Natural killer cell (primary cell): ENCODE results near the gene JAK3. TPM values are rescaled to one million over a fixed set of nuclear protein-coding genes. Genes with fewer than 3 reads are reported as not detected.
A peak's percentile ranks its signal among the peaks of the same experiment; 100 is the strongest.
"Not testable (repeated sequence)": the region's sequence is repeated elsewhere in the genome, so short reads cannot be mapped to it uniquely, and the experiment has no call there.

Experiments
- ATAC-seq, 3 donors: fragments of 150-1000 bp in 2 of 3; fragments of 200-7000 bp in 1 of 3; cut with Tn5 transposase; 1 replicate in 1 of 3; 2 replicates in 2 of 3; pipeline ENCODE4 v1.10.0; 2021; ENCODE audit warnings: mild to moderate bottlenecking in 2 of 3, moderate library complexity in 2 of 3
- DNase-seq, 2 donors: peaks; one replicate each; pipeline versions ENCODE4 v3.0.0 to v3.0.0-alpha.2; 2013 to 2021; ENCODE audit warnings: mixed read lengths in 1 of 2
- H3K27ac ChIP-seq: one replicate; pipeline ENCODE4 v1.5.1; 2013; ENCODE audit warnings: mild to moderate bottlenecking, low read length
- H3K27me3 ChIP-seq: one replicate; pipeline ENCODE4 v1.6.1; 2013; ENCODE audit warnings: low read length; ENCODE audit not compliant: control insufficient read depth, insufficient read depth
- H3K36me3 ChIP-seq: one replicate; pipeline ENCODE4 v1.6.1; 2013; ENCODE audit warnings: low read length; ENCODE audit not compliant: control insufficient read depth, insufficient read depth
- H3K4me1 ChIP-seq: one replicate; pipeline ENCODE4 v1.6.1; 2013; ENCODE audit warnings: low read length; ENCODE audit not compliant: control insufficient read depth, insufficient read depth
- H3K4me3 ChIP-seq: one replicate; pipeline ENCODE4 v1.5.1; 2013; ENCODE audit warnings: low read length
- H3K9me3 ChIP-seq: one replicate; pipeline ENCODE4 v1.6.1; 2013; ENCODE audit warnings: low read length; ENCODE audit not compliant: control insufficient read depth, insufficient read depth
- H3K27ac Mint-ChIP-seq, 2 donors: one replicate each; pipeline ENCODE4 v1.8.0; 2022; ENCODE audit warnings: mild to moderate bottlenecking in 2 of 2, mixed read lengths in 2 of 2, moderate library complexity in 1 of 2
- H3K27me3 Mint-ChIP-seq, 2 donors: one replicate each; pipeline ENCODE4 v1.8.0; 2022; ENCODE audit warnings: low read depth in 2 of 2, mixed read lengths in 2 of 2
- H3K36me3 Mint-ChIP-seq: one replicate; pipeline ENCODE4 v1.8.0; 2022; ENCODE audit warnings: mixed read lengths
- H3K4me1 Mint-ChIP-seq, 2 donors: one replicate each; pipeline ENCODE4 v1.8.0; 2022; ENCODE audit warnings: mixed read lengths in 2 of 2
- H3K4me3 Mint-ChIP-seq: one replicate; pipeline ENCODE4 v1.8.0; 2022; ENCODE audit warnings: mild to moderate bottlenecking, moderate library complexity, mixed read lengths
- H3K9me3 Mint-ChIP-seq, 2 donors: one replicate each; pipeline ENCODE4 v1.8.0; 2022; ENCODE audit warnings: mixed read lengths in 2 of 2
- WGBS: methylation state at CpG from one replicate; pipeline ENCODE4 v1.1.7; 2013; ENCODE audit warnings: missing lambda C conversion rate; ENCODE audit not compliant: insufficient coverage; 5-methylcytosine and 5-hydroxymethylcytosine counted together
- intact Hi-C: fragments of 100-400 bp; cut with micrococcal nuclease; formaldehyde crosslinking; loops from one replicate; pipeline ENCODE4 v1.14.2; 2022
- total RNA-seq, 4 donors: library from RNA; stranded (reverse); fragments of 120-200 nt in 1 of 4; gene quantifications; one replicate each; pipeline versions ENCODE4 v1.2.3 to v1.2.4, GENCODE V29; 2013 to 2022
- TF ChIP-seq, protein P1 (sequence below): fragments of 200-600 bp; IDR thresholded peaks from one replicate; pipeline ENCODE4 v1.8.0; 2022; ENCODE audit warnings: antibody characterized with exemption

JAK3 gene
- total RNA-seq, 3 donors from 2014 or later (not counting 1 experiment from before 2014, with no cell fraction given) = 72.1 to 105 (median 96.1) TPM

DNA sequence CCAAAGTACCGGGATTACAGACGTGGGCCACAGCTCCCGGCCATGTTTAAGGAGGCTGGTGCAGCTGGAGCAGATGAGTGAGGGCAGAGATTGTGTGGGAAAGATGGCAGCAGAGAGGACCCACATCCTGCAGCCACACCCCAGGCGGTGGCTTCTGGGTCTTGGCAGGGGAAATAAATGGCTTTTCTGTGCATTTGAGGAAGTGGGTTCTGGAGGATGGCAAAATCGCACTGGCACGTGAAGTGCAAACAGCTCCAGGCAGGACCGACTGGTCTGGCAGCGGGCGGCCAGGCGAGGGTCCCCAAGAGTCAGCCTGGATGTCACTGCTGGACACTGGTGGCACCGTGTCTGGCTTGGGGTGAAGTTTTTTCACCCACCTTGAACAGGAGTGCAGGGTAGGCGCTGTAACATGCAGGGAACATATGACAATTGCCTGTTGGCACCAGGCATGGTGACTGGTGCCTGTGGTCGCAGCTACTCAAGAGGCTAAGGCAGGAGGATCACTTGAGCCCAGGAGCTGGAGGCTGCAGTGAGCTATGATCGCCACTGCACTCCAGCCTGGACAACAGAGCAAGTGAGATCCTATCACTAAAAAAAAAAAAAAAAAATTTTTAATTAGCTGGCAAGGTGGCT lies 44.4 kb downstream of the JAK3 start:
- intact Hi-C loops = no loop called here
- Mint-ChIP-seq H3K36me3 (no peaks in the 10 kb centered on the region), H3K27me3 (peaks cover 0 to 3% of the 10 kb centered on the region in 2 donors), H3K4me1 (peaks cover 12 to 17% of the 10 kb centered on the region in 2 donors), H3K9me3 (no peaks in the 10 kb centered on the region), H3K4me3 (peak overlapping the region; percentile 45), H3K27ac (peak overlapping the region in 1 of 2 donors; percentile 66)
- peak in 2 of 3 donors; percentile 24 to 43 for ATAC-seq
- Histone ChIP-seq H3K27me3 (no peaks in the 10 kb centered on the region), H3K27ac (no peak overlapping the region), H3K4me1 (peaks cover 26% of the 10 kb centered on the region), H3K4me3 (no peak overlapping the region), H3K9me3 (no peaks in the 10 kb centered on the region), H3K36me3 (no peaks in the 10 kb centered on the region)
- peak in 1 of 2 donors; percentile 66 for DNase-seq
- whole genome bisulfite sequencing = 13% methylated on average over 14 of the region's 14 CpGs
- TF ChIP-seq, protein P1, sequence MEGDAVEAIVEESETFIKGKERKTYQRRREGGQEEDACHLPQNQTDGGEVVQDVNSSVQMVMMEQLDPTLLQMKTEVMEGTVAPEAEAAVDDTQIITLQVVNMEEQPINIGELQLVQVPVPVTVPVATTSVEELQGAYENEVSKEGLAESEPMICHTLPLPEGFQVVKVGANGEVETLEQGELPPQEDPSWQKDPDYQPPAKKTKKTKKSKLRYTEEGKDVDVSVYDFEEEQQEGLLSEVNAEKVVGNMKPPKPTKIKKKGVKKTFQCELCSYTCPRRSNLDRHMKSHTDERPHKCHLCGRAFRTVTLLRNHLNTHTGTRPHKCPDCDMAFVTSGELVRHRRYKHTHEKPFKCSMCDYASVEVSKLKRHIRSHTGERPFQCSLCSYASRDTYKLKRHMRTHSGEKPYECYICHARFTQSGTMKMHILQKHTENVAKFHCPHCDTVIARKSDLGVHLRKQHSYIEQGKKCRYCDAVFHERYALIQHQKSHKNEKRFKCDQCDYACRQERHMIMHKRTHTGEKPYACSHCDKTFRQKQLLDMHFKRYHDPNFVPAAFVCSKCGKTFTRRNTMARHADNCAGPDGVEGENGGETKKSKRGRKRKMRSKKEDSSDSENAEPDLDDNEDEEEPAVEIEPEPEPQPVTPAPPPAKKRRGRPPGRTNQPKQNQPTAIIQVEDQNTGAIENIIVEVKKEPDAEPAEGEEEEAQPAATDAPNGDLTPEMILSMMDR = no peak

DNA sequence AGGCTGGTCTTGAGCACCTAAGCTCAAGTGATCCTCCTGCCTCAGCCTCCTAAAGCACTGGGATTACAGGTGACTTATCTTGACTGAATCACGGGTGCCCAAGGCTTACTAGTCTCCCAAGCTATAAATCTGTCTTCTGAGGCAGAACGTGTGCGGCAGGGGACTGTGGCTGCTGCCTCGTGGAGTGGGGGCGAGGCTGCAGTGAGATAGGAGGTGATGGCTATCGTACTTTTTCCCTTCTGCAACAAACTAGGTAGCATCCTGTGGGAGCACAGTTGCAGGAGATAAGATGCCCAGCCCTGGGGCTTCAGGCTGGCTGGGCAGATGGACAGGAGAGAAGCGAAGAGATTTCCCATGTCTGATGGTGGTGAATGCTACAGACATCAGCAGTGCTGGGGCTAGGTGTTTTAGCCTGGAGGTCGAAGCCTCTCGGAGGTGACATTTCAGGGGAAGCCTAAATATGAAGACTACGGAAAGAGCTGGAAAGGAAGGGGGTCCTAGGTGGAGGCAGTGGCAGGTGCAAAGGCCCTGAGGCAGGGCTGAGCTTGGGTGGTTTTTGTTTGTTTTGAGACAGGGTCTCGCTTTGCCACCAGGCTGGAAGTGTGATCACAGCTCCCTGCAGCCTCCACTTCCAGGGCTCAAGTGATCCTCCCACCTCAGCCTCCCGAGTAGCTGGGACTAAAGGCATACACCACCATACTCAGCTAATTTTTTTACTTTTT lies 45.5 kb downstream of the JAK3 start:
- intact Hi-C loops = no loop called here
- Histone ChIP-seq H3K36me3 (no peaks in the 10 kb centered on the region), H3K27ac (no peak overlapping the region), H3K4me1 (peaks cover 20% of the 10 kb centered on the region), H3K4me3 (no peak overlapping the region), H3K9me3 (no peaks in the 10 kb centered on the region), H3K27me3 (no peaks in the 10 kb centered on the region)
- Mint-ChIP-seq H3K4me3 (no peak overlapping the region), H3K4me1 (peaks cover 12% of the 10 kb centered on the region in 2 donors), H3K27me3 (peaks cover 0 to 3% of the 10 kb centered on the region in 2 donors), H3K36me3 (no peaks in the 10 kb centered on the region), H3K9me3 (no peaks in the 10 kb centered on the region), H3K27ac (no peak overlapping the region)
- TF ChIP-seq, protein P1 = no peak
- DNase-seq (no peak), ATAC-seq (no peak)
- 71% methylated on average over 12 of the region's 12 CpGs for WGBS

DNA sequence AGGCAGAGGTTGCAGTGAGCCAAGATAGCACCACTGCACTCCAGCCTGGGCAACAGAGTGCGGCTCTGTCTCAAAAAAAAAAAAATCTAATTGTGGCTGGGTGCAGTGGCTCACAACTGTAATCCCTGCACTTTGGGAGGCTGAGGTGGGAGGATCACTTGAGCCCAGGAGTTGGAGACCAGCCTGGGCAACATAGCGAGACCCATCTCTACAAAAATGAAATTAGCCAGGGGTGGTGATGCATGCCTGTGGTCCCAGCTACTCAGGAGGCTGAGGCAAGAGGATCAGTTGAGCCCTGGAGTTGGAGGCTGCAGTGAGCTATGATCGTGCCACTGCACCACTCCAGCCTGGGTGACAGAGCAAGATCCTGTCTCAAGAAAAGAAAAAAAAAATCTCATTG lies 49.2 kb downstream of the JAK3 start:
- H3K9me3 ChIP-seq, ATAC-seq, H3K36me3 Mint-ChIP-seq, H3K4me3 Mint-ChIP-seq, H3K27ac Mint-ChIP-seq, DNase-seq, intact Hi-C loops, H3K27ac ChIP-seq, H3K9me3 Mint-ChIP-seq, H3K36me3 ChIP-seq, H3K4me3 ChIP-seq: not testable (repeated sequence)
- WGBS = 91% methylated on average over 3 of the region's 3 CpGs
- Mint-ChIP-seq H3K27me3 (peaks cover 11 to 24% of the 10 kb centered on the region in 2 donors), H3K4me1 (peaks cover 12 to 17% of the 10 kb centered on the region in 2 donors)
- peaks cover 36% of the 10 kb centered on the region for H3K4me1 ChIP-seq
- peaks cover 21% of the 10 kb centered on the region for H3K27me3 ChIP-seq

DNA sequence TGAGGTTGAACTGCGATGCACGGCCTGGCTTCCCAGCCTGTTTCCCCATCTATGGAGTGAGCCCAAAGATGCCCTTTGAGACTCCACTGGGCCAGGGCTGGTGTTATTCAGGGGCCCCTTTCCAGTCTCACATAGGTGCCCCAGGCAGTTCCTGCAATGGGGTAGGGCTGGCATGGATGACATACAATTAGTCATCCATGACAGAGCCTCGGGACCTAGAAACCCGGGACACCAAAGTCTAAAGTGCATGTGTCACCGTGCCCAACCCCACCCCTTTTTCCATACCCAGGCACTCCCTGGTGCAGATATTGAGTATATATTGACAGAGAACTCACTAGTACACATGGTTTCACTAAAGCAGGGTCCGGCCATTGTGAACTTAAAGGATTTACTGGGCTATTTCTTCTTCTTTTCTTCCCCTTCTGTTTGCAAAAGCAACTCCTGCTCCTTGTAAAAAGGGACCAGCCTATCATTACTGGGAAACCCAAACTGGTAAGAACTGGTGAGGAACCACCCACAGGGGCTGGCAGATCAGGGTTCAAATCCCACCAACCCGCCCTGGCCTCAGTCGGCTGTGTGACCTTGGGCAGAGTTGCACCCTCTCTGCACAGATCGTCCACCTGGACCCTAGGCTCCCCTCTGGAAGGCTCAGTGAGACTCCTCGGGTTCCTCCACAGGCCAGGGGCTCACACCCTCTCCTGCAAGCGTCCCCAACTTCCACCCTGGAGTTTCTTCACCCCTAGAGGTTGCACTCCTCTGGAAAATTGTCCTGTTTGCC lies 50.2 kb downstream of the JAK3 start:
- Histone ChIP-seq H3K36me3 (no peaks in the 10 kb centered on the region), H3K27me3 (peaks cover 22% of the 10 kb centered on the region), H3K4me1 (peaks cover 26% of the 10 kb centered on the region), H3K4me3 (no peak overlapping the region), H3K9me3 (no peaks in the 10 kb centered on the region), H3K27ac (no peak overlapping the region)
- no peak overlapping the region for H3K4me3 Mint-ChIP-seq
- no peaks in the 10 kb centered on the region for H3K36me3 Mint-ChIP-seq
- DNase-seq = no peak
- peaks cover 13 to 26% of the 10 kb centered on the region in 2 donors for H3K27me3 Mint-ChIP-seq
- no peak overlapping the region for H3K27ac Mint-ChIP-seq
- 82% methylated on average over 10 of the region's 11 CpGs for WGBS
- TF ChIP-seq, protein P1 = no peak
- peak in 1 of 3 donors; percentile 24 for ATAC-seq
- H3K4me1 Mint-ChIP-seq = peaks cover 4 to 10% of the 10 kb centered on the region in 2 donors
- intact Hi-C loops = no loop called here
- H3K9me3 Mint-ChIP-seq = no peaks in the 10 kb centered on the region
